ENCODE data around the gene PTCRA.
"Not testable (repeated sequence)": the region's sequence is repeated elsewhere in the genome, so short reads cannot be mapped to it uniquely, and the experiment has no call there.

Gene PTCRA

DNA sequence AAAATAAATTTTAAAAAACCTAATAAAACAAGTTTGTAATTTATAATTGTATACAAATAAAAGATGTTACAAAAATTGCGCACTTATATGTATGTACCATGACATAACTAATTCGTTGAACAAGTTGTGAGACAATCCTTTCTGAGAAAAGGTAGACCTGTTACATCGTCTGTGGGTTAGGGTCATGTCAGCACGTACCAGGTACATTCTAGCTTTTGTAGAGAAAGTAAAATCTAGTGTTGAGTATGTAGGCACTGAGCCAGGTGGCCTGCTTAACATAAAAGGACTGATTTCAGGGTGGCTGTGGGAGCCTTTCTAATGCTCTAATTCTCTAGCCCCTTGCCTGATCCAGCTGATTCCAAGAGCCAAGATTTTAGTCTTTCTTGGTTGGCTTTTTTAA lies 26.0 kb upstream of the PTCRA start:
- H3K9ac ChIP-seq (ENCODE audit: low read length) = peak overlapping the region; percentile 97
- no peaks in the 10 kb centered on the region for H3K27me3 ChIP-seq (replicated peaks; ENCODE audit: control insufficient read depth, insufficient read depth, low read length)
- H3K4me3 ChIP-seq (ENCODE audit: low read length) = peak overlapping the region; percentile 90
- H3K9me3 ChIP-seq (ENCODE audit: control insufficient read depth, low read length) = no peaks in the 10 kb centered on the region
- H3K4me1 ChIP-seq (ENCODE audit: control insufficient read depth, insufficient read depth, low read length) = peaks cover 9% of the 10 kb centered on the region
- H3K36me3 ChIP-seq (ENCODE audit: control insufficient read depth, insufficient read depth, low read length, severe bottlenecking) = peaks cover 28% of the 10 kb centered on the region
- no peak for DNase-seq (ENCODE audit: low read depth)

DNA sequence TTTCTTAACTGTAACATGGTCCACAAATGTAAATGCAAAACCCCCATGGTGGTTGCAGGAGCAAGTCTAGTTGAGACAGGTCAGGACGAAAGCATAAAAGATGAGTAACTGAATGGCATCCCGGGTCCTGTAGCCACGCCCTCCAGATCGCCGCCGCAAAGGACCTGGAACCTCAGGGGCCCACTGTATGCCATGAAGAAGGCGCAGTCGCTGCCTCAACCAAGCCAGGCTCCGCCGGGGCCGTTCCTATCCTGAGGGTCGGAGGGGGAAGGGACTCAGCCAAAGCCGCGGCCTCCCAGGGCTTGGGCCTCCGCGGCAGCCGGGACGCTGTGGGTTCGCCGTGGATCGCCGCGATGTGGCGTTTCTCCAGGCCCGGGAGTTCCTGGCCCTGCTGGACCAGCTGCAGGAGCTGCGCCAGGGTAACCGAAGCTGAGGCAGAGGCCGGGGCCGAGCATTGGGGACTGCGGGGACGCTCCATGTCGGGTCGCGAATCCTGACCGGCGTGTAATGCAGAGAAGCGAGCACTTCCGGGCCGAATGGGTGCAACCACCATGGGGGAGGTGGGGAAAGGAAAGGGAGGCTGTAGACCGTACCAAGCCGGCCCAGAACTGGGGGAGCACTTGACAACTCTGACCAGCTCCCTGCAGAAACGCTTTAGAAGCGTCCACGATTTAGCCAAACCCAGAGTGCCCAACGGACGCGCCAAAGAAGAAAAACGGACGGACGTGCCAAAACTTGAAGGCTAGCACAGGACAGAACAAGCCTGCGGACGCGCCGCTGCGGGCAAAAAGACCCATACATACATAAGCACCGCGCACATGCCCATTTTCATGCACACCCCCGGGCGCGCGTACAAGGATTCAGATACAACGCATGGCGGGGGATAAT lies 25.3 kb upstream of the PTCRA start:
- Histone ChIP-seq H3K9ac (ENCODE audit: low read length) (peak overlapping the region; percentile 97), H3K27me3 (replicated peaks; ENCODE audit: control insufficient read depth, insufficient read depth, low read length) (no peaks in the 10 kb centered on the region), H3K36me3 (ENCODE audit: control insufficient read depth, insufficient read depth, low read length, severe bottlenecking) (peaks cover 20% of the 10 kb centered on the region), H3K4me1 (ENCODE audit: control insufficient read depth, insufficient read depth, low read length) (peaks cover 9% of the 10 kb centered on the region), H3K4me3 (ENCODE audit: low read length) (peak overlapping the region; percentile 90), H3K9me3 (ENCODE audit: control insufficient read depth, low read length) (no peaks in the 10 kb centered on the region)
- DNase-seq (ENCODE audit: low read depth) = peak; percentile 98

DNA sequence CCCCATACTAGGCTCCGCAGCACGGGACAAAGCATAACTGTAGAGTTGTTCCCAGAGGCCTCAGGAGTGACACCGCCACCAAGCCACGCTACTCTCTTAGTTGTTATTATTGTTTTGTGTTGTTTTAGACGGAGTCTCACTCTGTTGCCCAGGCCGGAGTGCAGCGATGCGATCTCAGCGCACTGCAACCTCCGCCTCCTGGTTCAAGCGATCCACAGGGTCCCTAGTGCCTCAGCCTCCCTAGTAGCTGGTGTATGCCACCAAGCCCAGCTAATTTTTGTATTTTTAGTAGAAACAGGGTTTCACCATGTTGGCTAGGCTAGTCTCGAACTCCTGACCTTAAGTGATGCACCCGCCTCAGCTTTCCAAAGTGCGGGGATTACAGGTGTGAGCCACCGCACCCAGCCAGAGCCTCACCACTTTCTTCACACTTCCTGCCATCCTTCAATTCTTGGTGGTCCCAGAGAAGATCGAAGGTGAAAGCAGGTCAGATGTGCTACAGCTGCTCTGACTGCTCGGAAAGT lies 24.6 kb upstream of the PTCRA start:
- Histone ChIP-seq H3K9me3 (ENCODE audit: control insufficient read depth, low read length) (no peaks in the 10 kb centered on the region), H3K36me3 (ENCODE audit: control insufficient read depth, insufficient read depth, low read length, severe bottlenecking) (peaks cover 13% of the 10 kb centered on the region), H3K27me3 (replicated peaks; ENCODE audit: control insufficient read depth, insufficient read depth, low read length) (no peaks in the 10 kb centered on the region), H3K9ac (ENCODE audit: low read length) (peak overlapping the region; percentile 97), H3K4me1 (ENCODE audit: control insufficient read depth, insufficient read depth, low read length) (peaks cover 9% of the 10 kb centered on the region), H3K4me3 (ENCODE audit: low read length) (peak overlapping the region; percentile 90)
- DNase-seq (ENCODE audit: low read depth) = no peak

DNA sequence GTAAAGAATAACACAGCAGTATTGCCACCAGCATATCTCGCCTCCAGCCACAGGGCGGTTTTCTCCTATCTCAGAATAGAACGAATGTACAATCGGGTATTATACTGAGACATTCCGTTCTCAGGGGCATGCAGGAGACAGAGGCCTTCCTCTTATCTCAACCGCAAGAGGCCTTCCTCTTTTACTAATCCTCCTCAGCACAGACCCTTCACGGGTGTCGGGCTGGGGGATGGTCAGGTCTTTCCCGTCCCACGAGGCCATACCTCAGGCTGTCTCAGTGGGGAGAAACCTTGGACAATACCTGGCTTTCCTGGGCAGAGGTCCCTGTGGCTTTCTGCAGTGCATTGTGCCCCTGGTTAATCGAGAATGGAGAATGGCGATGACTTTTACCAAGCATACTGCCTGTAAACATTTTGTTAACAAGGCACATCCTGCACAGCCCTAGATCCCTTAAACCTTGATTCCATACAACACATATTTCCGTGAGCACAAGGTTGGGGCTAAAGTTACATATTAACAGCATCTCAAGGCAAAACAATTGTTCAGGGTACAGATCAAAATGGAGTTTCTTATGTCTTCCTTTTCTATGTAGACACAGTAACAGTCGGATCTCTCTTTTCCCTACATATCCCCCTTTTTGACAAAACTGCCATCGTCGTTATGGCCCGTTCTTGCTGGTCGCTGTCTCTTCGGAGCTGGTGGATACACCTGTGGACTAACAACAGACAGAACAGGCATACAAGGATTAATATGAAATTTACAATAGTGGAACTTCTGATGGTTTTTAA lies 21.6 kb upstream of the PTCRA start:
- not testable (repeated sequence) for H3K27me3 ChIP-seq (replicated peaks; ENCODE audit: control insufficient read depth, insufficient read depth, low read length); DNase-seq (ENCODE audit: low read depth); H3K36me3 ChIP-seq (ENCODE audit: control insufficient read depth, insufficient read depth, low read length, severe bottlenecking); H3K9ac ChIP-seq (ENCODE audit: low read length); H3K4me3 ChIP-seq (ENCODE audit: low read length); H3K9me3 ChIP-seq (ENCODE audit: control insufficient read depth, low read length)
- peaks cover 11% of the 10 kb centered on the region for H3K4me1 ChIP-seq (ENCODE audit: control insufficient read depth, insufficient read depth, low read length)

DNA sequence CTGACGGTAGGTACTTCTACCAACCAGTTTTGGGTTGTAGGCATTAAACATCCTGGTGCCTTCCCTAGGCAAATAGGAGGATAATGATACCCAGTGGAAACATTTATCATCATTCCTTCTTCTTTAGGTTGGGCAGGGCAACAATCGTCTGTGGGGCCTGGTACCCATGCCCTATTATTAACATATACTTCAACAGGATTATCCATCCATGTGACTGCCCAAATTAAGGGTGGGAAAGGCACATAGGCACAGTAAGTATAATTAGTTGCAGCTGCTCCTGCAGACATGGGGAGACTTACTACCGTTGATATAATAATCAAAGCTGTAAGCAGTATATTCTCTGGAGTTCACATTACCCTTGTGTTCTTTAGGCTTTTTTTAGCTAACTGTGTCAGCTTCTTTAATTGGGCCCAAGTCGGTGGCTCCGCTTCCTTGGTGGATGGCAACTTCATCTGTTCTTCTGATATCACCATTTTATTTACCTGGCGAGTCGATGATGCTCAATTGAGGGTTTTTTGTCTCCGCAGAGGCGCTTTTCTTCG lies 19.6 kb upstream of the PTCRA start:
- H3K9me3 ChIP-seq (ENCODE audit: control insufficient read depth, low read length) = no peaks in the 10 kb centered on the region
- no peak overlapping the region for H3K9ac ChIP-seq (ENCODE audit: low read length)
- no peaks in the 10 kb centered on the region for H3K36me3 ChIP-seq (ENCODE audit: control insufficient read depth, insufficient read depth, low read length, severe bottlenecking)
- no peak overlapping the region for H3K4me3 ChIP-seq (ENCODE audit: low read length)
- no peaks in the 10 kb centered on the region for H3K27me3 ChIP-seq (replicated peaks; ENCODE audit: control insufficient read depth, insufficient read depth, low read length)
- H3K4me1 ChIP-seq (ENCODE audit: control insufficient read depth, insufficient read depth, low read length) = peaks cover 4% of the 10 kb centered on the region
- DNase-seq (ENCODE audit: low read depth) = no peak

DNA sequence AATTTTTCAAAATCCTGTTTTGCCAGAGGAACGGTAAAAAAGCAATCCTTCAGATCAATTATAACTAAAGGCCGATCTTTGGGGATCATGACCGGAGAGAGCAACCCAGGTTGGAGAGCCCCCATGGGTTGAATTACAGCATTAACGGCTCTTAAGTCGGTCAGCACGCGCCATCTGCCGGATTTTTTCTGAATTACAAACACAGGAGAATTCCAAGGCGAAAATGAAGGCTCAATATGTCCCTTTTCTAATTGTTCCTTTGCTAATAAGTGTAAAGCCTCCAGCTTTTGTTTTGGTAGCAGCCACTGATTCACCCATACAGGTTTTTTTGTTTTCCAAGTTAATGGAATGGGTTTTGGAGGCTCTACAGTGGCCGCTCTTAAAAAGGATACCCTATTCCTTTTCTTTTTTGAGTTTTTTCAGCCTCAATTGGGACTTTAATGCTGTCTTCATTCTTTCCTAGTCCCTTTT lies 16.9 kb upstream of the PTCRA start:
- Histone ChIP-seq H3K9me3 (ENCODE audit: control insufficient read depth, low read length) (no peaks in the 10 kb centered on the region), H3K4me1 (ENCODE audit: control insufficient read depth, insufficient read depth, low read length) (peaks cover 2% of the 10 kb centered on the region), H3K4me3 (ENCODE audit: low read length) (no peak overlapping the region), H3K9ac (ENCODE audit: low read length) (no peak overlapping the region), H3K27me3 (replicated peaks; ENCODE audit: control insufficient read depth, insufficient read depth, low read length) (no peaks in the 10 kb centered on the region), H3K36me3 (ENCODE audit: control insufficient read depth, insufficient read depth, low read length, severe bottlenecking) (no peaks in the 10 kb centered on the region)
- peak; percentile 87 for DNase-seq (ENCODE audit: low read depth)

DNA sequence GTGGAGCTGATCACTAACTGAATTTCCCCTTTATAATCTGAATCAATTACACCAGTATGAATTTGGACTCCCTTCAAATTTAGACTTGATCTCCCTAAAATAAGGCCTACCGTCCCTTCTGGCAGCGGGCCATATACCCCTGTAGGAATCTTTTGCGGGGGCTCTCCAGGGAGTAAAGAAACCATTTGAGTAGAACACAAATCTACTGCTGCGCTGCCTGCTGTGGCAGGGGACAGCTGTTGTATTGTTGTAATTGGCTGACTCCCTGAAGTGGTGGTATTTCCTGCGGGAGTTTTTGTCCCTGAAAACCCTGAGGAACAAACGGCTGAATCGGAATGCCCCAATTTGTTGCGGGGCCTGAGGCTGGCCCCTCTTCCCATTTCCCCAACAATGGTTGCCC lies 16.0 kb upstream of the PTCRA start:
- no peak for DNase-seq (ENCODE audit: low read depth)
- Histone ChIP-seq H3K4me1 (ENCODE audit: control insufficient read depth, insufficient read depth, low read length) (peaks cover 3% of the 10 kb centered on the region), H3K9ac (ENCODE audit: low read length) (no peak overlapping the region), H3K9me3 (ENCODE audit: control insufficient read depth, low read length) (no peaks in the 10 kb centered on the region), H3K4me3 (ENCODE audit: low read length) (no peak overlapping the region), H3K27me3 (replicated peaks; ENCODE audit: control insufficient read depth, insufficient read depth, low read length) (no peaks in the 10 kb centered on the region), H3K36me3 (ENCODE audit: control insufficient read depth, insufficient read depth, low read length, severe bottlenecking) (no peaks in the 10 kb centered on the region)

DNA sequence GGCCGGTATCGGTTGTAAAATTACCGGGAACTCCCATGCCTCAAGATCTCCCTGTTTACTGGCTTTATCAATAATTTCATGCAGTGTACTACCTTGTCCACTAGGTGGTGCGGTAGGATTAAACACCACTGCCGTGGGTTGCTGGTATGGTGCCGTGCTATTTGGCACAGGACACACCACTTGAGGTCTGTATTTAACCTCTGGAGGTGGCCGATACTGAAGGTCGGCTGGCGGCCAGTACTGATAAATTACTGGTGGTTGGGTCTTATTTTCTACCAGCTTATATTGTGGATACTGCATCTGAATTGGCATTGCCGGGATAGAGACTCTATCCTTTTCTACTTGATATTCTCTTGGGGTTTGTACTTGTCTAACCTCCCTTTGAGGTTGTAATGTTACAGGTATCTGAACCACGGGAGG lies 14.3 kb upstream of the PTCRA start:
- Histone ChIP-seq H3K27me3 (replicated peaks; ENCODE audit: control insufficient read depth, insufficient read depth, low read length) (no peaks in the 10 kb centered on the region), H3K4me3 (ENCODE audit: low read length) (no peak overlapping the region), H3K4me1 (ENCODE audit: control insufficient read depth, insufficient read depth, low read length) (peaks cover 15% of the 10 kb centered on the region), H3K9ac (ENCODE audit: low read length) (peak overlapping the region; percentile 27), H3K36me3 (ENCODE audit: control insufficient read depth, insufficient read depth, low read length, severe bottlenecking) (no peaks in the 10 kb centered on the region), H3K9me3 (ENCODE audit: control insufficient read depth, low read length) (no peaks in the 10 kb centered on the region)
- peak; percentile 95 for DNase-seq (ENCODE audit: low read depth)

DNA sequence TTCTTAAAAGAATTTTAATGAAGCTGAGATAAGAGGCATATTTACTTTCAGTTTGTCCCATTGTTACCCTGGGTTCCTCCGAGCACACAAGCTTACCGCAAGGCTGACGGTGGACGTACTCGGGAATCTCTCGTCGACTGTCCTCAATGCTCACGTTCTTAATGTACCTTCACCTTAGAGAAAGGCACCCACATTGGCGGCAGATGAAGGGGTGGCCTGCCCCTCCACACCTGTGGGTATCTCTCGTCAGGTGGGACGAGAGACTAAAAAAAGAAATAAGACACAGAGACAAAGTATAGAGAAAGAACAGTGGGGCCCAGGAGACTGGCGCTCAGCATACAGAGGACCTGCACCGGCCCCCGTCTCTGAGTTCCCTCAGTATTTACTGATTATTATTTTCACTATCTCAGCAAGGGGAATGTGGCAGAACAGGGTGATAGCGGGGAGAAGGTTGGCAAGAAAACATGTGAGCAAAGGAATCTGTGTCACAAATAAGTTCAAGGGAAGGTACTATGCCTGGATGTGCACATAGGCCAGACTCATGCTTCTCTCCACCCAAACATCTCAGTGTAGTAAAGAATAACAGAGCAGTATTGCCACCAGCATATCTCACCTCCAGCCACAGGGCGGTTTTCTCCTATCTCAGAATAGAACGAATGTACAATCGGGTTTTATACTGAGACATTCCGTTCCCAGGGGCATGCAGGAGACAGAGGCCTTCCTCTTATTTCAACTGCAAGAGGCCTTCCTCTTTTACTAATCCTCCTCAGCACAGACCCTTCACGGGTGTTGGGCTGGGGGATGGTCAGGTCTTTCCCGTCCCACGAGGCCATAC lies 13.2 kb upstream of the PTCRA start:
- not testable (repeated sequence) for H3K4me3 ChIP-seq (ENCODE audit: low read length); H3K9ac ChIP-seq (ENCODE audit: low read length); H3K27me3 ChIP-seq (replicated peaks; ENCODE audit: control insufficient read depth, insufficient read depth, low read length); H3K36me3 ChIP-seq (ENCODE audit: control insufficient read depth, insufficient read depth, low read length, severe bottlenecking); H3K9me3 ChIP-seq (ENCODE audit: control insufficient read depth, low read length); DNase-seq (ENCODE audit: low read depth)
- H3K4me1 ChIP-seq (ENCODE audit: control insufficient read depth, insufficient read depth, low read length) = peaks cover 15% of the 10 kb centered on the region

DNA sequence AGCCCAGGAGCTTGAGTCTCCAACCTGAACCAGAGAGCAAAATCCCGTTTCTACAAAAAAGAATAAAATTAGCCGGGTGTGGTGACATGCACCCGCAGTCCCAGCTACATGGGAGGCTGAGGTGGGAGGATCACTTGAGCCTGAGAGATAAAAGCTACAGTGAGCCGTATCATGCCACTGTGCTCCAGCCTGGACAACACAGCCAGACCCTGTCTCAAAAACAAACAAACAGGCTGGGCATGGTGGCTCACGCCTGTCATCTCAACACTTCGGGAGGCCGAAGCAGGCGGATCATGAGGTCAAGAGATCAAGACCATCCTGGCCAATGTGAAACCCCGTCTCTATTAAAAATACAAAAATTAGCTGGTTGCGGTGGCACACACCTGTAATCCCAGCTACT lies 11.4 kb upstream of the PTCRA start:
- no peak for DNase-seq (ENCODE audit: low read depth)
- no peaks in the 10 kb centered on the region for H3K27me3 ChIP-seq (replicated peaks; ENCODE audit: control insufficient read depth, insufficient read depth, low read length)

More for the DNA sequence above, 11.4 kb upstream of the PTCRA start:
- no peak overlapping the region for H3K9ac ChIP-seq (ENCODE audit: low read length)
- no peaks in the 10 kb centered on the region for H3K36me3 ChIP-seq (ENCODE audit: control insufficient read depth, insufficient read depth, low read length, severe bottlenecking)
- peaks cover 13% of the 10 kb centered on the region for H3K4me1 ChIP-seq (ENCODE audit: control insufficient read depth, insufficient read depth, low read length)
- no peaks in the 10 kb centered on the region for H3K9me3 ChIP-seq (ENCODE audit: control insufficient read depth, low read length)
- no peak overlapping the region for H3K4me3 ChIP-seq (ENCODE audit: low read length)

All from adipocyte (in vitro differentiated cells).